H1 (cell line): ENCODE measurements around the gene SGMS2. TPM values are rescaled to one million over a fixed set of nuclear protein-coding genes. Genes with fewer than 3 reads are reported as not detected.
"Not testable (repeated sequence)": the region's sequence is repeated elsewhere in the genome, so short reads cannot be mapped to it uniquely, and the experiment has no call there.

Experiments used
- CTCF ChIA-PET: fragments of 300-600 bp; sonication (Branson Sonifier 250); formaldehyde crosslinking; loops from one replicate; lab custom pipeline; 2021; ENCODE audit not compliant: partially characterized antibody; lab: Charles Lee
- POLR2A ChIA-PET: fragments of 300-600 bp; sonication (Branson Sonifier 250); formaldehyde crosslinking; loops from one replicate; lab custom pipeline; 2021; ENCODE audit warnings: inconsistent platforms; ENCODE audit not compliant: partially characterized antibody; lab: Charles Lee
- DNase-seq, 2 experiments: peaks; one replicate each; pipeline versions ENCODE4 v3.0.0 to v3.0.0-alpha.2; 2010 to 2022; ENCODE audit warnings: low spot score in 2 of 2, low read depth in 1 of 2, mixed read lengths in 1 of 2
- FAIRE-seq: peaks from 2 replicates; lab custom pipeline; 2011; peaks lifted over from hg19 to GRCh38; lab: Jason Lieb, UNC
- H2AFZ ChIP-seq: 2 replicates; pipeline ENCODE4 v1.8.1; 2012; ENCODE audit warnings: low read length, inconsistent platforms
- H2AK5ac ChIP-seq: 2 replicates; pipeline ENCODE4 v1.6.1; 2013; ENCODE audit warnings: low read depth, low read length
- H2BK120ac ChIP-seq: replicated peaks from 2 replicates; pipeline ENCODE3; 2013; ENCODE audit warnings: low read depth, low read length, inconsistent platforms
- H2BK12ac ChIP-seq: 2 replicates; pipeline ENCODE4 v1.6.1; 2013; ENCODE audit warnings: low read depth, low read length
- H2BK15ac ChIP-seq: 2 replicates; pipeline ENCODE4 v1.6.1; 2013; ENCODE audit warnings: low read length
- H2BK20ac ChIP-seq: 2 replicates; pipeline ENCODE4 v1.6.1; 2013; ENCODE audit warnings: low read length
- H2BK5ac ChIP-seq: 2 replicates; pipeline ENCODE4 v1.6.1; 2013; ENCODE audit warnings: low read depth, low read length
- H3K14ac ChIP-seq: 2 replicates; pipeline ENCODE4 v1.6.1; 2013; ENCODE audit warnings: inconsistent platforms; ENCODE audit not compliant: insufficient read length
- H3K18ac ChIP-seq: 2 replicates; pipeline ENCODE4 v1.6.1; 2013; ENCODE audit warnings: low read length; ENCODE audit errors: extremely low read depth
- H3K23ac ChIP-seq: 2 replicates; pipeline ENCODE4 v1.6.1; 2013; ENCODE audit warnings: inconsistent platforms; ENCODE audit not compliant: insufficient read length
- H3K23me2 ChIP-seq: 2 replicates; pipeline ENCODE4 v1.6.1; 2013; ENCODE audit warnings: low read depth, low read length
- H3K27ac ChIP-seq: 2 replicates; pipeline ENCODE4 v1.6.1; 2011; ENCODE audit warnings: low read depth, low read length, inconsistent platforms
- H3K27me3 ChIP-seq, 4 experiments: replicated peaks in 1 of 4; 1 replicate in 1 of 4; 2 replicates in 3 of 4; pipeline versions ENCODE4 v1.6.1 to v1.8.1; 2011 to 2013; ENCODE audit warnings: low read length in 3 of 4, mild to moderate bottlenecking in 3 of 4, inconsistent platforms in 2 of 4, mixed read lengths in 2 of 4, moderate library complexity in 1 of 4; ENCODE audit not compliant: control insufficient read depth in 3 of 4, insufficient read depth in 3 of 4; ENCODE audit errors: extremely low read depth in 1 of 4
- H3K36me3 ChIP-seq, 4 experiments: 2 replicates each; pipeline versions ENCODE4 v1.6.1 to v1.8.1; 2011 to 2013; ENCODE audit warnings: mild to moderate bottlenecking in 4 of 4, low read length in 3 of 4, moderate library complexity in 2 of 4, control low read depth in 1 of 4, inconsistent platforms in 1 of 4; ENCODE audit not compliant: insufficient read depth in 4 of 4, control insufficient read depth in 2 of 4
- H3K4ac ChIP-seq: replicated peaks from 2 replicates; pipeline ENCODE3; 2013; ENCODE audit warnings: low read length, low read depth, mixed read lengths, inconsistent platforms; ENCODE audit not compliant: insufficient read length
- H3K4me1 ChIP-seq, 4 experiments: replicated peaks in 1 of 4; 1 replicate in 1 of 4; 2 replicates in 3 of 4; pipeline versions ENCODE4 v1.6.1 to v1.8.1; 2011 to 2013; ENCODE audit warnings: low read length in 3 of 4, inconsistent platforms in 2 of 4, mixed read lengths in 1 of 4; ENCODE audit not compliant: insufficient read depth in 4 of 4, control insufficient read depth in 3 of 4
- H3K4me2 ChIP-seq, 2 experiments: 2 replicates each; pipeline versions ENCODE4 v1.6.1 to v1.8.1; 2011 to 2013; ENCODE audit warnings: low read depth in 2 of 2, low read length in 2 of 2, control low read depth in 1 of 2, inconsistent platforms in 1 of 2, mild to moderate bottlenecking in 1 of 2; ENCODE audit not compliant: insufficient read depth in 1 of 2
- H3K4me3 ChIP-seq, 4 experiments: fragments of 200-600, 300-600 bp in 1 of 4; sonication (generic), shearing (Covaris generic), sonication (Bioruptor Twin) in 1 of 4; 2 replicates each; pipeline versions ENCODE4 v1.5.1 to v1.8.1; 2011 to 2016; ENCODE audit warnings: low read length in 4 of 4, low read depth in 3 of 4, control low read depth in 2 of 4, inconsistent platforms in 2 of 4, mild to moderate bottlenecking in 2 of 4, mixed read lengths in 1 of 4, moderate library complexity in 1 of 4; ENCODE audit not compliant: insufficient read depth in 2 of 4; ENCODE audit errors: extremely low read depth in 1 of 4
- H3K56ac ChIP-seq: replicated peaks from 2 replicates; pipeline ENCODE3; 2013; ENCODE audit warnings: low read depth, mild to moderate bottlenecking, mixed read lengths, low read length, inconsistent platforms; ENCODE audit not compliant: insufficient read length
- H3K79me1 ChIP-seq: 2 replicates; pipeline ENCODE4 v1.6.1; 2013; ENCODE audit warnings: low read depth, low read length, control low read depth
- H3K79me2 ChIP-seq, 2 experiments: 2 replicates each; pipeline versions ENCODE4 v1.6.1 to v1.8.1; 2012 to 2013; ENCODE audit warnings: low read length in 2 of 2, mild to moderate bottlenecking in 2 of 2, inconsistent platforms in 1 of 2; ENCODE audit not compliant: insufficient read depth in 2 of 2, control insufficient read depth in 1 of 2
- H3K9ac ChIP-seq, 4 experiments: replicated peaks in 1 of 4; 1 replicate in 1 of 4; 2 replicates in 3 of 4; pipeline versions ENCODE4 v1.6.1 to v1.8.1; 2011 to 2013; ENCODE audit warnings: low read depth in 3 of 4, low read length in 3 of 4, control low read depth in 2 of 4, mild to moderate bottlenecking in 2 of 4, moderate library complexity in 2 of 4, inconsistent platforms in 1 of 4; ENCODE audit errors: extremely low read depth in 1 of 4
- H3K9me3 ChIP-seq, 2 experiments: 2 replicates each; pipeline versions ENCODE4 v1.6.1 to v1.8.1; 2012 to 2013; ENCODE audit warnings: mild to moderate bottlenecking in 2 of 2, moderate library complexity in 2 of 2, control low read depth in 1 of 2, inconsistent platforms in 1 of 2, low read depth in 1 of 2, low read length in 1 of 2, mixed read lengths in 1 of 2; ENCODE audit not compliant: insufficient read depth in 2 of 2
- H4K20me1 ChIP-seq, 2 experiments: replicated peaks in 1 of 2; 2 replicates each; pipeline versions ENCODE3 to v1.8.1; 2011 to 2013; ENCODE audit warnings: inconsistent platforms in 2 of 2, low read length in 2 of 2, mild to moderate bottlenecking in 1 of 2; ENCODE audit not compliant: insufficient read depth in 2 of 2, control insufficient read depth in 1 of 2
- H4K5ac ChIP-seq: 2 replicates; pipeline ENCODE4 v1.6.1; 2013; ENCODE audit warnings: low read length, low read depth, mixed read lengths, inconsistent platforms; ENCODE audit not compliant: insufficient read length
- H4K8ac ChIP-seq: 2 replicates; pipeline ENCODE4 v1.8.0; 2013; ENCODE audit warnings: mild to moderate bottlenecking, moderate library complexity, low read length, inconsistent platforms; ENCODE audit not compliant: insufficient read depth; ENCODE audit errors: extremely low read depth
- H4K91ac ChIP-seq: replicated peaks from 2 replicates; pipeline ENCODE3; 2013; ENCODE audit warnings: low read length, mixed read lengths, inconsistent platforms; ENCODE audit not compliant: insufficient read length
- WGBS, 2 experiments: shearing (Covaris generic) in 1 of 2; methylation state at CpG; one replicate each; pipeline versions ENCODE4 v1.1.6 to v1.1.7; 2013 to 2015; ENCODE audit warnings: low lambda C conversion rate in 2 of 2, mixed read lengths in 2 of 2, inconsistent platforms in 1 of 2, low coverage in 1 of 2, missing lambda C conversion rate in 1 of 2; ENCODE audit not compliant: insufficient replicate concordance in 2 of 2, insufficient coverage in 1 of 2, insufficient read length in 1 of 2; ENCODE audit errors: extremely low coverage in 1 of 2, missing lambda C conversion rate in 1 of 2; 5-methylcytosine and 5-hydroxymethylcytosine counted together
- polyA plus RNA-seq, 7 experiments: library from polyadenylated mRNA; depleted of rRNA in 3 of 7; stranded (reverse) in 5 of 7; unstranded in 2 of 7; fragments of >200 nt in 5 of 7; fragments of 200-250 nt in 2 of 7; gene quantifications; 1 replicate in 5 of 7; 2 replicates in 1 of 7; 4 replicates in 1 of 7; pipeline versions ENCODE4 v1.2.1 to v1.2.3, GENCODE V29; 2011 to 2013; ENCODE audit warnings: missing spikeins in 2 of 7, mixed read lengths in 2 of 7
- total RNA-seq: library from RNA; stranded (reverse); fragmentation: NEBNext Ultra II Directional; extraction: Animal tissue kit (Norgen Biotek cat#: 25700); gene quantifications from 2 replicates; pipeline ENCODE4 v1.2.1, GENCODE V29; 2021

SGMS2 gene
- total and polyA plus RNA-seq, 2 of the 8 experiments (the other 6 are each of a cell fraction or from before 2014, with no cell fraction given) = 0.04 to 1.3 TPM

- H3K14ac ChIP-seq, H2BK120ac ChIP-seq, H4K91ac ChIP-seq, DNase-seq, H2BK12ac ChIP-seq, H3K4me3 ChIP-seq, H4K8ac ChIP-seq, H3K4ac ChIP-seq, H3K27ac ChIP-seq, H3K79me2 ChIP-seq, H3K9ac ChIP-seq, FAIRE-seq, H3K18ac ChIP-seq, H3K79me1 ChIP-seq, H4K5ac ChIP-seq, H4K20me1 ChIP-seq, H3K36me3 ChIP-seq, H2AFZ ChIP-seq, H2BK5ac ChIP-seq, H2AK5ac ChIP-seq, H2BK15ac ChIP-seq, H3K56ac ChIP-seq, H3K27me3 ChIP-seq, H3K23me2 ChIP-seq, H3K23ac ChIP-seq, H3K9me3 ChIP-seq, H2BK20ac ChIP-seq, POLR2A ChIA-PET, H3K4me2 ChIP-seq: not testable (repeated sequence)
- 84% methylated on average over 3 of the region's 3 CpGs; no CpG with 5 or more reads in 1 of the 2 experiments for WGBS, 2 experiments
- CTCF ChIA-PET = interaction anchor here (0.6 to 0.9 kb wide), 2 partner anchors 142 to 168 kb away, joined by 4 read pairs; no protein-coding TSS in a partner anchor
- H3K4me1 ChIP-seq = peaks cover 0 to 15% (median 0%) of the 10 kb centered on the region in 4 experiments; a peak in 2 of 7 replicates
Measured at GRCh38 chr4:107905082-107905481, 80.3 kb downstream of the SGMS2 start.
